Measurements from ENCODE around the gene BATF3. TPM values are rescaled to one million over a fixed set of nuclear protein-coding genes. Genes with fewer than 3 reads are reported as not detected.
A peak's percentile ranks its signal among the peaks of the same experiment; 100 is the strongest.

Gene BATF3
- total and polyA plus RNA-seq, 2 of the 4 experiments (the other 2 are of a cell fraction): 1.6 to 3.9 TPM

DNA sequence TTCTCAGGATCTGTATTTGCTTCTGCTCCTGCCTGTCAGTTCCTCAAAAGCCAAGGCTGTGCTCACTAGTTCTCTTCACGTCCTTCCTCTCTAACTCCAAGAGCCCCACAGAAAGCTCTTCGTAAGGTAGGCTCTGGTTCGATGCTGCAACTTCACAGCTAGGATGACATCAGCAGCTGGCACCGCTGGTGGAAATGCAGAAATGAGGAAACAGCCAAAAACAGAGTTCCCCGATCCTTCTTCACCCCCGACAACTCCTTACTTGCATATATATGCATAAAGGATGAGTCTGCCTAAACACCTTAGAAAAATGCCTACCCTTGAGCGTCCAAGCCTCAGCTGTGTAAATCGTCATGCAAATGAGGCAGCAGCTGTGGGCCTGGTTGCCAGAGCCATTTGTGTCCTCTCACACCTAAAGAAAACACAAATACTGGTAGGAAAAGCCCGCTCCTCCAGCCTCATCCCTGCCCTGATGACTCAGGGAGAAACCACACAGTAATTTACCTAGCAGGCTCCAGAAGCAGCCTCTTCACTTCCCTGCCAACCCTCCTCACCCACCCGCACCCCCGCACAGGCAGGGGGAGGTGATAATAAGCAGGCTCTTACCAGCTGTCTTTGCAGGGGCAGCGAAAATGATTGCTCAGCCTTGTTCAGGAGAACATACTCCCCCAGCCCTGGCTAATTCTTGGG is 28.2 kb downstream of the BATF3 start:
- Histone ChIP-seq H3K36me3 (ENCODE audit: control insufficient read depth, insufficient read depth, low read length) (no peaks in the 10 kb centered on the region), H3K27me3 (ENCODE audit: control insufficient read depth, insufficient read depth, low read length) (no peaks in the 10 kb centered on the region), H3K79me1 (ENCODE audit: low read depth in 1 of 2, low read length in 2 of 2) (no peaks in the 10 kb centered on the region), H3K4ac (ENCODE audit: low read depth, low read length) (peak overlapping the region; percentile 26), H3K23ac (ENCODE audit: low read depth, low read length) (no peak overlapping the region), H2AFZ (replicated peaks; ENCODE audit: low read length, poor library complexity) (peak overlapping the region; percentile 6), H3K4me1 (ENCODE audit: control insufficient read depth, insufficient read depth, low read length) (peaks cover 15% of the 10 kb centered on the region), H3K4me3 (ENCODE audit: insufficient read depth, low read depth, low read length) (no peak overlapping the region), H2AK5ac (ENCODE audit: low read depth, low read length) (peak overlapping the region; percentile 13; the same call in 1 of the 2 replicates), H2BK120ac (ENCODE audit: low read depth, low read length) (peak overlapping the region; percentile 25), H3K4me2 (ENCODE audit: low read depth, low read length) (peak overlapping the region; percentile 55), H2BK15ac (ENCODE audit: low read depth, low read length) (no peak overlapping the region), H3K14ac (replicated peaks; ENCODE audit: low read depth, low read length) (0 out of 2 replicates have a peak overlapping the region, but pooled peaks have one; percentile 13), H2AK9ac (replicated peaks; ENCODE audit: low read depth, low read length, poor library complexity) (peak overlapping the region; percentile 11), H4K91ac (ENCODE audit: insufficient read depth, low read depth, low read length) (no peak overlapping the region), H3K56ac (ENCODE audit: extremely low read depth, insufficient read depth, low read length) (no peak overlapping the region), H2BK5ac (ENCODE audit: low read depth, low read length, poor library complexity, severe bottlenecking) (no peak overlapping the region), H3K27ac (ENCODE audit: insufficient read depth, low read length) (no peak overlapping the region), H4K5ac (ENCODE audit: low read depth, low read length) (no peak overlapping the region), H3K9me1 (ENCODE audit: insufficient read depth, low read length) (peaks cover 10% of the 10 kb centered on the region; the same call in 1 of the 2 replicates), H3K9me3 (ENCODE audit: control insufficient read depth, insufficient read depth, low read length) (no peaks in the 10 kb centered on the region), H3K18ac (ENCODE audit: low read depth, low read length) (no peak overlapping the region), H4K8ac (ENCODE audit: low read depth in 2 of 2, low read length in 2 of 2) (no peak overlapping the region; a peak in 1 of 4 replicates), H4K20me1 (ENCODE audit: insufficient read depth, low read length) (peaks cover 7% of the 10 kb centered on the region; the same call in 1 of the 2 replicates), H2BK20ac (ENCODE audit: low read depth, low read length) (peak overlapping the region; percentile 63; the same call in 1 of the 2 replicates), H3K9ac (ENCODE audit: low read depth, low read length) (no peak overlapping the region)
- ChIA-PET POLR2A (ENCODE audit: unreplicated experiment) (no interaction called here), CTCF (no interaction called here)
- TF ChIP-seq RCOR1 (IDR thresholded peaks at IDR 0.05; ENCODE audit: insufficient replicate concordance, low read length): no peak
- TF ChIP-seq FOS (IDR thresholded peaks at IDR 0.05; ENCODE audit: low read depth, low read length): peak; percentile 34; the same call in 1 of the 2 replicates
- TF ChIP-seq CEBPB (IDR thresholded peaks at IDR 0.05; ENCODE audit: low read depth, low read length): peak; percentile 29; the same call in 1 of the 2 replicates
- DNase-seq: peak; percentile 69
- WGBS, 2 experiments (ENCODE audit: extremely low coverage in 2 of 2, insufficient read length in 1 of 2): no CpG with 5 or more reads among the region's 12 CpGs
- ATAC-seq (ENCODE audit: low read depth): peak; percentile 18
- intact Hi-C loops (cut with micrococcal nuclease): no loop called here
- in situ Hi-C loops (cut with MboI; ENCODE audit: low sequenced_read_pairs): loop anchor here (25.0 kb wide), 1 partner anchor 316 kb away; no protein-coding TSS in a partner anchor
- no TSS peak for BruUV-seq (replicated peaks)
- dilution Hi-C loops (cut with HindIII; ENCODE audit: low sequenced_read_pairs, unreplicated experiment): no loop called here

Data from IMR-90 (cell line).